Chondrocyte (in vitro differentiated cells): Measurements from ENCODE around the gene RSPO1. TPM values are rescaled to one million over a fixed set of nuclear protein-coding genes. Genes with fewer than 3 reads are reported as not detected.

ENCODE experiments used
- DNase-seq: peaks from one replicate; pipeline ENCODE4 v3.0.0; 2021; ENCODE audit warnings: mixed read lengths, low spot score
- H3K27ac Mint-ChIP-seq: one replicate; pipeline ENCODE4 v1.8.0; 2021; ENCODE audit warnings: mild to moderate bottlenecking, moderate library complexity, mixed read lengths; ENCODE audit not compliant: unreplicated experiment
- H3K27me3 Mint-ChIP-seq: 2 replicates; pipeline ENCODE4 v1.8.0; 2021; ENCODE audit warnings: low read depth, mixed read lengths
- H3K36me3 Mint-ChIP-seq: 2 replicates; pipeline ENCODE4 v1.8.0; 2021; ENCODE audit warnings: low read depth, mixed read lengths
- H3K4me1 Mint-ChIP-seq: 2 replicates; pipeline ENCODE4 v1.8.0; 2021; ENCODE audit warnings: low read depth, mild to moderate bottlenecking, mixed read lengths
- H3K4me3 Mint-ChIP-seq: one replicate; pipeline ENCODE4 v1.8.0; 2021; ENCODE audit warnings: mild to moderate bottlenecking, moderate library complexity, mixed read lengths; ENCODE audit not compliant: unreplicated experiment
- H3K9me3 Mint-ChIP-seq: 2 replicates; pipeline ENCODE4 v1.8.0; 2021; ENCODE audit warnings: low read depth, mixed read lengths
- CTCF ChIP-seq: fragments of 200-600 bp; sonication (generic); IDR thresholded peaks from 2 replicates; pipeline ENCODE4 v1.5.0; 2021; ENCODE audit warnings: antibody characterized with exemption, mild to moderate bottlenecking, moderate library complexity
- total RNA-seq: library from RNA; stranded (reverse); gene quantifications from 3 replicates; pipeline ENCODE4 v1.2.1, GENCODE V29; 2021

RSPO1 gene
- total RNA-seq, 1 donor from 2014 or later = not detected

GRCh38 chr1:37602750-37603694, 31.7 kb downstream of the RSPO1 start:
- peak; percentile 83 for TF ChIP-seq CTCF
- Mint-ChIP-seq H3K27me3 (peaks cover 14% of the 10 kb centered on the region), H3K4me1 (peaks cover 12% of the 10 kb centered on the region), H3K36me3 (no peaks in the 10 kb centered on the region), H3K4me3 (no peak overlapping the region), H3K9me3 (no peaks in the 10 kb centered on the region), H3K27ac (no peak overlapping the region)
- no peak for DNase-seq

GRCh38 chr1:37601441-37601840, 33.3 kb downstream of the RSPO1 start:
- DNase-seq = no peak
- no peak for TF ChIP-seq CTCF
- Mint-ChIP-seq H3K36me3 (no peaks in the 10 kb centered on the region), H3K9me3 (no peaks in the 10 kb centered on the region), H3K4me1 (peaks cover 16% of the 10 kb centered on the region), H3K4me3 (no peak overlapping the region), H3K27me3 (peaks cover 14% of the 10 kb centered on the region), H3K27ac (no peak overlapping the region)

GRCh38 chr1:37599940-37600339, 34.8 kb downstream of the RSPO1 start:
- H3K27me3 Mint-ChIP-seq = peaks cover 9% of the 10 kb centered on the region
- DNase-seq = no peak
- H3K4me3 Mint-ChIP-seq = no peak overlapping the region
- no peaks in the 10 kb centered on the region for H3K36me3 Mint-ChIP-seq
- no peak overlapping the region for H3K27ac Mint-ChIP-seq
- no peaks in the 10 kb centered on the region for H3K9me3 Mint-ChIP-seq
- peaks cover 24% of the 10 kb centered on the region for H3K4me1 Mint-ChIP-seq
- TF ChIP-seq CTCF = no peak

- Mint-ChIP-seq H3K4me3 (peak overlapping the region; percentile 99), H3K4me1 (peaks cover 28% of the 10 kb centered on the region), H3K36me3 (peaks cover 4% of the 10 kb centered on the region)
Measured at GRCh38 chr1:37596182-37596667, 38.5 kb downstream of the RSPO1 start.

More at GRCh38 chr1:37596182-37596667, 38.5 kb downstream of the RSPO1 start:
- no peaks in the 10 kb centered on the region for H3K27me3 Mint-ChIP-seq
- no peak for DNase-seq
- TF ChIP-seq CTCF = peak; percentile 41
- peak overlapping the region; percentile 98 for H3K27ac Mint-ChIP-seq
- H3K9me3 Mint-ChIP-seq = no peaks in the 10 kb centered on the region
